ENCODE measurements around the gene AKAP11.

The AKAP11 gene

DNA sequence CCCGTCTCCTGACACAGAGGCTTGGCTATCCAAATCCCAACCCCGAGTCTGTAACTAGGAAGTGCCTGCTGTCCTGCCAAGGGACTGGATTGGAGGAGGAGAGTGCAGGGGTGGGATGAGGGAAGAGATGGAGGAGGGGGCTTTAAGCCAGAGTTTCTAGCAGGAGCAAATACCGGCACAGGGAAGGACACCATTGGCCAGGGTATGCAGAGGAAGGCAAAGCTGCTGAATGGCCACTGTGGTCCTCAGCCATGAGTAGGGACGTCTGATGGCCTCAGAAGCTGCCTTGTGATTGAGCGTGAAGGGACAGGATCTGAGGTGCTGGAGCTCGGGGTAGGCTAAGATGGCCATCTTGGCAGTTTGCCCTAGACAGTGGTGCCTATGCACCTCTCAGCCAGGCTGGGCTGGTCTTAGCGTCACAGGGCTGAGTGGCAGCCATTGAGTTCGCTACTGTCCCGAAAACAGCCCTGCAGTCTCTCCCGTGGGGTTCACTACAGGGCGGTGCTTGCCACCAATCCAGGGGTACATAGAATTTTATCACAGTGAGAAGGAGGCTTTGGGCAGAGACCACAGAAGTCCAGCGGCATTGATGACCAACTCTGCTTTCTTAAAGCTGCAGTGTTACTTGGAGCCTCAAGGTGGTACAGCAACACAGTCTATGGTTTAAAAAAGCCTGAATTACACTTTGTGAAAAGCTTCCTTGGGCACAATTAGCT is 61.8 kb downstream of the AKAP11 start:
- peak; percentile 19 for DNase-seq (ENCODE audit: low spot score)

GRCh38 chr13:42334329-42334706 is 62.4 kb downstream of the AKAP11 start:
- no peak for DNase-seq (ENCODE audit: low spot score)

GRCh38 chr13:42337808-42338600 is 66.1 kb downstream of the AKAP11 start:
- DNase-seq (ENCODE audit: low spot score), result no peak

DNA sequence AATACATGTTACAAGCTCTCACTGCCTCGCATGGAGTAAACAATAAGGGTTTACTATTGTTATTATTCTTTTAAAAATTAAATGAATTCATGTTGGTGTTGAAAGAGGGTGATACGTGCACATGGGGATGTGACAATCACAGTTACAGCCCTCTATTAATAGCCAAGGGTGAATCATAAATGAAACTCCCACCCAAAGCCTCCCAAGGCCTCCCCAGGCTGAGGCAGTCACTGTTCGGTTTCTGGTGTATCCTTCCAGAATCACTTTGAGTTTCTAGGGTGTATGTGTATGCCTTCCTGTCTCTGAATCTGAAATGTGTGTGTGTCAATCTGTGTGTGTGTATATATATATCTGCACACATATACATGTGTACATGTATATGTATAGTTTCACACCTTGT is 73.4 kb downstream of the AKAP11 start:
- DNase-seq (ENCODE audit: low spot score), result no peak

- DNase-seq (ENCODE audit: low spot score), result no peak
These were observed 76.6 kb downstream of the AKAP11 start for GRCh38 chr13:42348576-42348975.

- DNase-seq (ENCODE audit: low spot score), result no peak
These were observed 78.2 kb downstream of the AKAP11 start for GRCh38 chr13:42350141-42350540.

DNA sequence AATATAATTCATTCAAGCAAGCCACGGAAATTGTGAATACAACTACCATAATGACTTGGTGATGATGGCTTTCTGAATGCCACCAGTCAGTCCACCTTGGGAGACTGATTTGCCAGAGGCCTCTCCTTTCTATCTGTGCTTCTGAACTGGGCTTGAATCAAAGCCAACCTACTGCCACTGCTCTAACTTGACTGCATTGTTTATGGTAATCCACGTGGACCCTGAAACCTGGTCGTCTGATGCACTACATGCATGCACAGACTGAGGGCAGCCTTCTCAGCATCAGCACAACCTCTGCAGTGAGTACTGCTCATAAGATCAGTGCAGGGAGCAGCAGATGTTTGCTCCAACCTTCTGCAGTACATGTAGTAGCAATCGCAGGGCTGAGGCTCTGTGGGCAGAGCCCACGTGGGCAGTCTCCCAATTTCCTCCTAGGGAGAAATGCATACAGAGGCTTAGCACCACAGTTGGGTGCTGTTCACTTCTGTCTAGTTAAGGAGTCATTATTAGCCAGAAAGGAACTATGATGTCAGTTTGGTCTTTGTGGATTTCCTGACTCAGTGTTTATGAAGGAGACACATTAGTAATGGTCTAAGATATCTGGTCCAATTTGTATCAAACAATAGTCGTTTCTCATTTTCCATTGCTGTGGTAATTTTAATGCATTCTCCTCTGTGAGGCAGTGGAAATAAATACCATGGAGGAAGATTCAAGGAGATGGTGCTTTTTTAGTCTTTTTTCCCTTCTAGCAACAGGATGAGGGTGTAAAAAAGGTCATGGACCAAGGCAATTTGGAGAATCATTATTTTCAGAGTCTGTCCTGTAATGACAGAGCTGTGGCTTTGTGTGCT is 82.5 kb downstream of the AKAP11 start:
- DNase-seq (ENCODE audit: low spot score), result peak; percentile 51

DNA sequence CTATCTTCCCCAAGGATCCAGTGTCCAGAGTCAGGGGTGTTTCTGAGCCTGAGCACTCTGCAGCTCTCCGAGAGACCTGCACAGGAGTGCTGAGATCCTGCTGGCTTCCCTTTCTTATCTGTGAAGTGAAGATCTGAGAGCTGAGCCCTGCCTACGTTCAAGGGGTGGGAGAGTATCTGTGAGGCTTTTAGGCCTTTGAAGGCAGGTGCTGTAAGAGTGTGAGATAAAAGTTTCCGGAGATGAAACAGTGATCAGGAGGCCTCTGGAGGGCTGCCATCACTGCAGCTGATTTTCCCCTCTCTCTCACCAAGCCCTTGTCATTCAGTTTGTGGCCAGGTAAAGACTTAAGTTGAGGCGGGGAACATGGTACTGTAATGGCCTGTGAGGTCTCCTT is 83.1 kb downstream of the AKAP11 start:
- DNase-seq (ENCODE audit: low spot score), result peak; percentile 61

DNA sequence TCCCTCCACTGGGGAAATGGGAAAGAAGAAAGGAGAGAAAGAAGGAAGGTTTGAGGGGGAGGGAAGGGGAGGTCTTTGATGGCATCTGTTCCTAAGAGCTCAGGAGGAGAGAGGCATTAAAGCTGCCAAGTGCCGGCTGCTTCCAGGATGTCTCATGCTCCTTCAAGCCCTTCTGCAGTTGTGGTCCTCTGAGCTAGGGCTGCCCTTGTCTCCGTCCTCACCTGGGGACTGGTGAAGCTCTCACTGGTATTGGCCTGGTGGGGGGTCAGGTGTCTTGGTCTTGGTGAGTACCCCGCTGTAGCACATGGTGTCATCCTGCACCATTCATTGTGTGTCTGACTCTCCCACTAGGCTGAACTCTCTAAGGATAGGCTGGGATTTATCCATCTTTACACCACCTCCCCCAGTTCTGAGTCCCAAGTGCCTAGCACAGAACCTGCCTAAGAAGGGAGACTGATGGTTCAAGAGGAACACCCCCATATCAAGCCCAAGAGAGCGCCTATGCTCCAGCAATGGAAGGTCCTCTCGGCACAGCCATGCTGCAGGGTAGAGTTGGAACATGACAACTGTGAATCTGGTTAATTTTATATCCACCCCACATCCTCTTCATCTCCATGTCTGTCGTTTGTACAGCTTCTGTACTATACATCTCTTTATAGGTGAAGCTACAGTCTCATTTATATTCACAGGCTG is 83.7 kb downstream of the AKAP11 start:
- DNase-seq (ENCODE audit: low spot score), result no peak

DNA sequence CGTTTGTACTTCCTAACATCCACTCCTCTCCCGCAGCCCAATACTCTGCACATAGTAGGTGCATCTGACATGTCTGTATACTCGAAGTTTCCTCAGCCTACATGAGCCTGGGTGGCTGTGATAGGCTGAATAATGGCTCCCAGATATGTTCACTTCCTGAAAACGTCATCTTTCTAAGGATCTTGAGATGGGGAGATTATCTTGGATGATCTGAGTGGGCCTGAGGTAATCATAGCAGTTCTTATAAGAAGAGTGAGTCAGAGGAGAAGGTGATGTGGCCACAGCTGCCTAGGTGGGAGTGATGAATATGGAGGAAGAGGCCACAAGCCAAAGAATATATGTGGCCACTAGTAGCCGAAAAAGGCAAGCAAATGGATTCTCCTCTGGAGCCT is 84.2 kb downstream of the AKAP11 start:
- DNase-seq (ENCODE audit: low spot score), result peak; percentile 39

- DNase-seq (ENCODE audit: low spot score), result no peak
These were observed 88.2 kb downstream of the AKAP11 start for GRCh38 chr13:42360046-42360574.

DNA sequence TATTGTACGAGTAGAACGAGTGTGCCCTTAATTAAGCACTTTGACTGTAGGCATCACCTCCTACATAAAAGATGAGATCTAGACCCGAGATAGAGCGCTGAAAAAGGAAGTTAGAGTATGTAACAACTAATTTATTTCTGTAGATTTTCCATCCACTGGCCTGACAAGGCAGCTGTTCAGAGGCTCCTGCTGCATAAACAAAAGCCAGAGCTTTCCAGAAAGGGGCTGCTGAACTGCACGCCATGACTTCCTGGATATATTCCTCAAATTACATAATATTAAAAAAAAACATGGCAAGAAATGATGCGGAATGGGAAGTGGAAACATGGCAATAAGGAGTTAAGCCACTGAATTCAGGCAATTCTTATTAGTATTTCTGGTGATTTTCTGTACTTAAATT is 89.7 kb downstream of the AKAP11 start:
- DNase-seq (ENCODE audit: low spot score), result no peak

- DNase-seq (ENCODE audit: low spot score), result no peak
These were observed 92.1 kb downstream of the AKAP11 start for GRCh38 chr13:42363941-42364612.

DNA sequence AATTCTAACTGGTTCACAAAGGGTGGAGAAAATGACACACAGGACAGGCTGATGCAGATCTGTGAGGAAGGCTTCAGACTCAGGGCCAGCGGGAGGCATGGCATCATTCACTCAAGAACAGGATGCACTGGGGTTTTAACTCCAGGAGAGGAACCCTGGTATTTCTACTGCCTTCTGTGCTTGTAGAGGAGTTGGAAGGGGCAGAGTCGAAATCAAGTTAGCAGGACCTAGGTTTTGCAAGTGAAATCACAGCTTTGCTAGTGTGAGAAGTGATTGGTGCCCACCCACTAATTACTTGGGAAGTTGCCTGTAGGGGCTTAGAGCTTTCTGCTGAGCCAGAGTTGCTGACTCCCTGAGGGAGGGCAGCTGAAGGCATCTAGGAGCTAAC is 92.7 kb downstream of the AKAP11 start:
- DNase-seq (ENCODE audit: low spot score), result no peak

GRCh38 chr13:42367831-42368230 is 95.9 kb downstream of the AKAP11 start:
- no peak for DNase-seq (ENCODE audit: low spot score)

DNA sequence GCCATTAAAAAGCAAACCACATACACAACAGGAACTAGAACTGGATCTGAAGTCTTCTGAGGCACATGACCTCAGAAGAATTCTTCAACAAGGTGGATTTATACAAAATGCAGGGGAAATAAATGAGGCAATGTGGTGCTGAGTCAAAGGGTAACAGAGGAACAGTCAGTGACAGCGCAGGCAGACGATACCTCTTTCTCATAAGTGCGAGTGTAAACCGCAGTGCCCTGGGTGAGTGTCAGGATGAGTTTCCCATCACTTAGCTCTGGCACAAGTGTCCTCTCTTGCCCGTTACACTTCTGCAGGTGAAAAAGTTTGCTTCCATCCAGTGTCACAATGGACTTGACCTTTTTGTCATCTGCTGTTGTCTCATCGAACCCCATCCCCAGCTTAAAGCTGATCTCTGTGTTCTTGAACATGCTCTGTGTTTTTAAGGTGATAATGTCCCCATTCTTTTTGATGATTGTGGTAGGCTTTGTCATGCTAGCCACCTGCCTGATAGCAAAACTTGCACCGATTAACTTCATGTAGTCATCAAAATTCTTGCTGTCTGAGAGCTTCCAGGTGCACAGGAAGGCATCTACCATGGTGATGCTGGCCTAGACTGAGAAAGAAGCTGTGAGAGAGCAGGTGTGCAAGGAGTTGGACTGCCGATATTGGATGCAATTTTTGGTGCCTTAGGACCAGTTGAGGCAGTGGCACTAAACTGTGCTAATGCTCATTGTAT is 97.3 kb downstream of the AKAP11 start:
- DNase-seq (ENCODE audit: low spot score), result peak; percentile 28

GRCh38 chr13:42370229-42370628 is 98.3 kb downstream of the AKAP11 start:
- DNase-seq (ENCODE audit: low spot score), result no peak
